ENCODE measurements around the gene RNU1-4. TPM values are rescaled to one million over a fixed set of nuclear protein-coding genes. Genes with fewer than 3 reads are reported as not detected.
"Not testable (repeated sequence)": the region's sequence is repeated elsewhere in the genome, so short reads cannot be mapped to it uniquely, and the experiment has no call there.

RNU1-4 gene
- total and polyA plus RNA-seq, 2 of the 13 experiments (the other 11 are each of a cell fraction or from before 2014, with no cell fraction given) = under 0.01 to 11,018 TPM

DNA sequence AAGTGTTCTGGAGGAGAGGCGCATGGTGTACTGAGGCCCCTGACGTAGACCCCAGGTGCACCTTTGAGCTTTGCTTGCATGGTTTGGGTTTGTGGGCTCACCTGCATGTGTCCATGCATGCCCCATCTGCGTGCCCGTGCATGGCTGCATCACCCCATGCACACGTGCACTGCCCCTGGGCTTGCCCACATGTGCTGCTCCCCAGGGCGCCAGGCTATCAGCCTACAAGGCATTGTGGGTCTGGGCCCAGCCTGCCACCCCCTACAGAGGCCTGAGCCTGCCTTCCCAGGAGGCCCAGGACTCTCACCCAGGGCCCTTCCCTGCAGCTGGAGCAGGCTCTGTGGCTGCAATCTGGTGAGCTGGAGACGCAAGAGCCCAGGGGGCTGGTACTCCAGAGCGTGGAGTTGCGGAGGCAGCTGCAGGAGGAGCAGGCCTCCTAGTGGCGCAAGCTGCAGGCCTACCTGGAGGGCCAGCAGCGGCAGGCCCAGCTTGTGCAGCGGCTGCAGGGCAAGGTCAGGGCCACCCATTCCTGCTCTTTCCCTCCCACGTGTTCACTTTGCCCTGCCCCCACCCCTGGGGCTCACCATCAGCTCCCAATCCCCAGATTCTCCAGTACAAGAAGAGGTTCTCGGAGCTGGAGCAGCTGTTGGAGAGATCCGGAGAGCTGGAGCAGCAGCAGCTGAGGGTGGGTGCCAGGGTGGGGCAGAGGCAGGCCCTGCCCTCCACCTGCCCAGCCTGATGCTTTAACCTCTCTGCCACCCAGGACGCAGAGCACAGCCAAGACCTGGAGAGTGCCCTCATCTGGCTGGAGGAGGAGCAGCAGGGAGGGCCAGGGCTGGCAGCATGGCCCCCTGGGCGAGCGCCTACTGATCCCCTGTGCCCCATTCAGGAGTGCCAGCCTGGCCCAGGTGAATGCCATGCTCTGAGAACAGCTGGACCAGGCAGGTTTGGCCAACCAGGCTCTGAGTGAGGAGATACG lies 9.9 kb downstream of the RNU1-4 start:
- intact Hi-C loops (cut with micrococcal nuclease; ENCODE audit: unreplicated experiment); H3K79me2 ChIP-seq (ENCODE audit: insufficient read depth, low read length); H3K4me1 ChIP-seq (ENCODE audit: insufficient read depth, low read length); H3K9ac ChIP-seq (ENCODE audit: insufficient read depth, low read depth, low read length); H3K27ac ChIP-seq (ENCODE audit: extremely low read length, insufficient read depth, low read length); DNase-seq (ENCODE audit: low spot score); H3K4me2 ChIP-seq (ENCODE audit: low read depth, low read length); CTCF ChIA-PET (ENCODE audit: low intra/inter-chr PET ratio, low total read pairs); POLR2A ChIA-PET; H3K27me3 ChIP-seq (ENCODE audit: control insufficient read depth in 1 of 2, insufficient read depth in 2 of 2, low read length in 2 of 2); in situ Hi-C loops (cut with HindIII; ENCODE audit: extremely low pct_ligation_motif_present, low pct_unique_long_range_greater_than_20kb); H4K20me1 ChIP-seq (ENCODE audit: insufficient read depth, low read length); H3K36me3 ChIP-seq (replicated peaks in 1 of 2; ENCODE audit: control insufficient read depth in 1 of 2, insufficient read depth in 2 of 2, low read length in 2 of 2); H3K9me3 ChIP-seq (ENCODE audit: low read length); H2AFZ ChIP-seq (ENCODE audit: low read length); H3K4me3 ChIP-seq (replicated peaks in 1 of 3; ENCODE audit: insufficient read depth in 1 of 3, low read depth in 2 of 3, low read length in 3 of 3): not testable (repeated sequence)
- FAIRE-seq (peak; percentile 83), ATAC-seq (peak; percentile 90)
- WGBS (ENCODE audit: low lambda C conversion rate) = 4% methylated on average over 5 of the region's 19 CpGs
- TSS peak; percentile 47 for BruUV-seq (replicated peaks)

GRCh38 chr1:16752770-16753169 lies 12.5 kb downstream of the RNU1-4 start:
- H2AFZ ChIP-seq (ENCODE audit: low read length); H3K9me3 ChIP-seq (ENCODE audit: low read length); H3K27me3 ChIP-seq (ENCODE audit: control insufficient read depth in 1 of 2, insufficient read depth in 2 of 2, low read length in 2 of 2); intact Hi-C loops (cut with micrococcal nuclease; ENCODE audit: unreplicated experiment); H3K4me1 ChIP-seq (ENCODE audit: insufficient read depth, low read length); CTCF ChIA-PET (ENCODE audit: low intra/inter-chr PET ratio, low total read pairs); H3K27ac ChIP-seq (ENCODE audit: extremely low read length, insufficient read depth, low read length); DNase-seq (ENCODE audit: low spot score); H3K36me3 ChIP-seq (replicated peaks in 1 of 2; ENCODE audit: control insufficient read depth in 1 of 2, insufficient read depth in 2 of 2, low read length in 2 of 2); H3K9ac ChIP-seq (ENCODE audit: insufficient read depth, low read depth, low read length); H3K4me2 ChIP-seq (ENCODE audit: low read depth, low read length); H3K79me2 ChIP-seq (ENCODE audit: insufficient read depth, low read length); ATAC-seq; in situ Hi-C loops (cut with HindIII; ENCODE audit: extremely low pct_ligation_motif_present, low pct_unique_long_range_greater_than_20kb); BruUV-seq (replicated peaks); H3K4me3 ChIP-seq (replicated peaks in 1 of 3; ENCODE audit: insufficient read depth in 1 of 3, low read depth in 2 of 3, low read length in 3 of 3); POLR2A ChIA-PET; FAIRE-seq; H4K20me1 ChIP-seq (ENCODE audit: insufficient read depth, low read length): not testable (repeated sequence)
- 75% methylated on average over 1 of the region's 3 CpGs for WGBS (ENCODE audit: low lambda C conversion rate)

GRCh38 chr1:16755385-16755784 lies 15.1 kb downstream of the RNU1-4 start:
- intact Hi-C loops (cut with micrococcal nuclease; ENCODE audit: unreplicated experiment); FAIRE-seq; H3K4me3 ChIP-seq (replicated peaks in 1 of 3; ENCODE audit: insufficient read depth in 1 of 3, low read depth in 2 of 3, low read length in 3 of 3); CTCF ChIA-PET (ENCODE audit: low intra/inter-chr PET ratio, low total read pairs); BruUV-seq (replicated peaks); POLR2A ChIA-PET; in situ Hi-C loops (cut with HindIII; ENCODE audit: extremely low pct_ligation_motif_present, low pct_unique_long_range_greater_than_20kb); H3K79me2 ChIP-seq (ENCODE audit: insufficient read depth, low read length); H3K27ac ChIP-seq (ENCODE audit: extremely low read length, insufficient read depth, low read length); H3K9ac ChIP-seq (ENCODE audit: insufficient read depth, low read depth, low read length); H4K20me1 ChIP-seq (ENCODE audit: insufficient read depth, low read length); H3K9me3 ChIP-seq (ENCODE audit: low read length); DNase-seq (ENCODE audit: low spot score); H3K36me3 ChIP-seq (replicated peaks in 1 of 2; ENCODE audit: control insufficient read depth in 1 of 2, insufficient read depth in 2 of 2, low read length in 2 of 2); H3K4me1 ChIP-seq (ENCODE audit: insufficient read depth, low read length); H3K4me2 ChIP-seq (ENCODE audit: low read depth, low read length); H3K27me3 ChIP-seq (ENCODE audit: control insufficient read depth in 1 of 2, insufficient read depth in 2 of 2, low read length in 2 of 2); H2AFZ ChIP-seq (ENCODE audit: low read length): not testable (repeated sequence)
- WGBS (ENCODE audit: low lambda C conversion rate) = 0% methylated on average over 1 of the region's 1 CpG
- peak; percentile 47 for ATAC-seq

DNA sequence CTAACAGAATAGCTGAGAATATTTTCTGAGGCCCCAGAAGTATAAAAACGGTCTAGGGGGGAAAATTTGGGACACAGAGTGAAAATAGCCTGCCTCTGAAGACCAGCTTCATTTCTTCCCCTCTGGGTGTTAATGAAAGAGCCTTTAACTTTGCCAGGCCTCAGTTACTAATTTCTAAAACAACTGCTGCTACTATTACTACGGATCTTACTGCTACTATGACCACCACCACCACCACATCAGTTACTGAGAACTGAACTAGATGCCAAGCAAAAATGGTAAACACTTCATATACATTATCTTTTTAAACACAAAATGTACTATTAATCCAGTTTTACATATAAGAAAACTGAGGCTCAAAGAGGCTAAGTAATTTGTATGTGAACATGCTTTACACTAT lies 15.6 kb downstream of the RNU1-4 start:
- POLR2A ChIA-PET; H3K36me3 ChIP-seq (replicated peaks in 1 of 2; ENCODE audit: control insufficient read depth in 1 of 2, insufficient read depth in 2 of 2, low read length in 2 of 2); ATAC-seq; H3K27ac ChIP-seq (ENCODE audit: extremely low read length, insufficient read depth, low read length); H3K4me3 ChIP-seq (replicated peaks in 1 of 3; ENCODE audit: insufficient read depth in 1 of 3, low read depth in 2 of 3, low read length in 3 of 3); H3K4me2 ChIP-seq (ENCODE audit: low read depth, low read length); DNase-seq (ENCODE audit: low spot score); CTCF ChIA-PET (ENCODE audit: low intra/inter-chr PET ratio, low total read pairs); H3K27me3 ChIP-seq (ENCODE audit: control insufficient read depth in 1 of 2, insufficient read depth in 2 of 2, low read length in 2 of 2); intact Hi-C loops (cut with micrococcal nuclease; ENCODE audit: unreplicated experiment); H3K9ac ChIP-seq (ENCODE audit: insufficient read depth, low read depth, low read length); BruUV-seq (replicated peaks); FAIRE-seq; H4K20me1 ChIP-seq (ENCODE audit: insufficient read depth, low read length); H3K4me1 ChIP-seq (ENCODE audit: insufficient read depth, low read length); H3K9me3 ChIP-seq (ENCODE audit: low read length); in situ Hi-C loops (cut with HindIII; ENCODE audit: extremely low pct_ligation_motif_present, low pct_unique_long_range_greater_than_20kb); H2AFZ ChIP-seq (ENCODE audit: low read length); H3K79me2 ChIP-seq (ENCODE audit: insufficient read depth, low read length): not testable (repeated sequence)
- 95% methylated on average over 2 of the region's 2 CpGs for WGBS (ENCODE audit: low lambda C conversion rate)
